RWPE2 (cell line): Measurements from ENCODE around the gene NAV2.

Experiments
- ATAC-seq: fragments of 200-7000 bp; cut with Tn5 transposase; 3 replicates; pipeline ENCODE4 v1.9.1; 2021; ENCODE audit warnings: low read depth
- DNase-seq: peaks from one replicate; pipeline ENCODE4 v3.0.0-alpha.2; 2020; ENCODE audit warnings: low spot score
- H3K27ac ChIP-seq: fragments of 450-650 bp; 2 replicates; pipeline ENCODE4 v1.5.1; 2017; ENCODE audit warnings: mild to moderate bottlenecking; ENCODE audit not compliant: poor library complexity, severe bottlenecking
- H3K27me3 ChIP-seq: fragments of 250-450 bp; sonication (Bioruptor Pico); 2 replicates; pipeline ENCODE4 v1.5.1; 2021; ENCODE audit warnings: mild to moderate bottlenecking, moderate library complexity; ENCODE audit not compliant: insufficient read depth, poor library complexity, severe bottlenecking
- H3K36me3 ChIP-seq: fragments of 250-450 bp; sonication (Bioruptor Pico); 2 replicates; pipeline ENCODE4 v1.5.1; 2020; ENCODE audit warnings: low read depth, mild to moderate bottlenecking, moderate library complexity
- H3K4me1 ChIP-seq: fragments of 250-450 bp; sonication (Bioruptor Pico); 2 replicates; pipeline ENCODE4 v1.5.1; 2021; ENCODE audit warnings: mild to moderate bottlenecking, moderate library complexity; ENCODE audit not compliant: insufficient read depth, poor library complexity, severe bottlenecking
- H3K4me3 ChIP-seq: fragments of 250-450 bp; sonication (Bioruptor Pico); 2 replicates; pipeline ENCODE4 v1.5.1; 2021; ENCODE audit warnings: mild to moderate bottlenecking, moderate library complexity; ENCODE audit not compliant: severe bottlenecking
- H3K9me3 ChIP-seq: fragments of 250-450 bp; sonication (Bioruptor Pico); 2 replicates; pipeline ENCODE4 v1.5.1; 2021; ENCODE audit warnings: mild to moderate bottlenecking, moderate library complexity; ENCODE audit not compliant: severe bottlenecking
- CTCF ChIP-seq: fragments of 450-650 bp; IDR thresholded peaks from one replicate; pipeline ENCODE4 v1.5.1; 2017; ENCODE audit warnings: mild to moderate bottlenecking, moderate library complexity; ENCODE audit not compliant: poor library complexity, severe bottlenecking

NAV2 gene

GRCh38 chr11:20156876-20157613, 444.4 kb downstream of the NAV2 start:
- no peak overlapping the region for H3K4me3 ChIP-seq

GRCh38 chr11:20157728-20158127, 445.1 kb downstream of the NAV2 start:
- no peak for TF ChIP-seq CTCF
- Histone ChIP-seq H3K27ac (no peak overlapping the region), H3K4me3 (no peak overlapping the region), H3K27me3 (peaks cover 97% of the 10 kb centered on the region), H3K36me3 (no peaks in the 10 kb centered on the region), H3K9me3 (no peaks in the 10 kb centered on the region), H3K4me1 (no peaks in the 10 kb centered on the region)
- no peak for ATAC-seq
- DNase-seq: no peak

More at GRCh38 chr11:20156876-20157613, 444.4 kb downstream of the NAV2 start:
- TF ChIP-seq CTCF: no peak
- ATAC-seq (no peak), DNase-seq (no peak)
- Histone ChIP-seq H3K36me3 (no peaks in the 10 kb centered on the region), H3K27ac (no peak overlapping the region), H3K9me3 (no peaks in the 10 kb centered on the region), H3K27me3 (peaks cover 90% of the 10 kb centered on the region), H3K4me1 (no peaks in the 10 kb centered on the region)

- Histone ChIP-seq H3K27me3 (peaks cover 99% of the 10 kb centered on the region), H3K4me3 (no peak overlapping the region)
- DNase-seq: no peak
Observed at GRCh38 chr11:20158597-20159257, 446.1 kb downstream of the NAV2 start.

GRCh38 chr11:20159466-20160381, 447.1 kb downstream of the NAV2 start:
- DNase-seq: no peak
- Histone ChIP-seq H3K27ac (no peak overlapping the region), H3K36me3 (no peaks in the 10 kb centered on the region), H3K9me3 (no peaks in the 10 kb centered on the region), H3K4me3 (no peak overlapping the region), H3K4me1 (no peaks in the 10 kb centered on the region), H3K27me3 (peaks cover 98% of the 10 kb centered on the region)
- ATAC-seq: no peak
- no peak for TF ChIP-seq CTCF

More at GRCh38 chr11:20158597-20159257, 446.1 kb downstream of the NAV2 start:
- Histone ChIP-seq H3K4me1 (no peaks in the 10 kb centered on the region), H3K36me3 (no peaks in the 10 kb centered on the region), H3K9me3 (no peaks in the 10 kb centered on the region), H3K27ac (no peak overlapping the region)
- peak; percentile 71 for ATAC-seq
- no peak for TF ChIP-seq CTCF
